Type B pancreatic cell (in vitro differentiated cells): ENCODE measurements around the gene CCDC34. TPM values are rescaled to one million over a fixed set of nuclear protein-coding genes. Genes with fewer than 3 reads are reported as not detected.
"Not testable (repeated sequence)": the region's sequence is repeated elsewhere in the genome, so short reads cannot be mapped to it uniquely, and the experiment has no call there.

Source experiments
- DNase-seq: peaks from one replicate; pipeline ENCODE4 v3.0.0; 2021; ENCODE audit warnings: mixed read lengths; ENCODE audit not compliant: unreplicated experiment; ENCODE audit errors: extremely low spot score
- H3K27ac Mint-ChIP-seq: 2 replicates; pipeline ENCODE4 v1.8.0; 2021; ENCODE audit warnings: mild to moderate bottlenecking, mixed read lengths
- H3K27me3 Mint-ChIP-seq: 2 replicates; pipeline ENCODE4 v1.8.0; 2021; ENCODE audit warnings: mixed read lengths
- H3K36me3 Mint-ChIP-seq: 2 replicates; pipeline ENCODE4 v1.8.0; 2021; ENCODE audit warnings: mixed read lengths
- H3K4me1 Mint-ChIP-seq: one replicate; pipeline ENCODE4 v1.8.0; 2021; ENCODE audit warnings: mixed read lengths; ENCODE audit not compliant: unreplicated experiment
- H3K4me3 Mint-ChIP-seq: 2 replicates; pipeline ENCODE4 v1.8.0; 2021; ENCODE audit warnings: mild to moderate bottlenecking, mixed read lengths
- H3K9me3 Mint-ChIP-seq: 2 replicates; pipeline ENCODE4 v1.8.0; 2021; ENCODE audit warnings: mixed read lengths
- CTCF ChIP-seq: fragments of 200-600 bp; sonication (generic); conservative IDR thresholded peaks from 2 replicates; pipeline ENCODE4 v1.5.0; 2021; ENCODE audit warnings: antibody characterized with exemption, mild to moderate bottlenecking
- total RNA-seq: library from RNA; stranded (reverse); gene quantifications from 2 replicates; pipeline ENCODE4 v1.2.1, GENCODE V29; 2021; ENCODE audit warnings: low replicate concordance

The CCDC34 gene
- total RNA-seq, 1 donor from 2014 or later = 30.4 TPM

DNA sequence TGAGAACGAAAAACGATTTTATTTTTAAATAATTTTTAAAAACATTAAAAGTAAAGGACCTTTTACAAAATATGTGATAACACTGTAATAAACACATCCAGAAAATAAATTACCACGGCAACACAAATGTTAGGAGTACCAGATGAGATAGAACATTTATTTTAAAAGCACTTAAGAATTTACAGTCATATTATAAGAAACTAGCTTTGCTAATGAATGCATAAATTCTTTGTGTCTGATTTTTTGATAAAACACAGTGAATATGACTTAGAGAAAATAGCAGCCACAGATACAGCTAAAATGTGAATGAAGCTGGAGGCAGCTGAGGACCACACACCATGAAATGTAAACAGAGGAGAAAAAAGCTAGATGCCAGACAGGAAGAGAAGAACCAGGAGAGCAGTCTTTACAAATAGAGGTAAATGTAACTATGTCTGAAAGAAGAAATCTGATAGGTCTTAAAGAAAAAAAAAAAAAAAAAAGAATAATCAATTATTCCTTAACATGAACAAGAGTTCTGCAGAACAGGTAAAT, 14.6 kb downstream of the CCDC34 start:
- no peaks in the 10 kb centered on the region for H3K27me3 Mint-ChIP-seq
- no peak overlapping the region for H3K4me3 Mint-ChIP-seq
- peaks cover 24% of the 10 kb centered on the region for H3K36me3 Mint-ChIP-seq
- H3K4me1 Mint-ChIP-seq = peaks cover 27% of the 10 kb centered on the region
- no peaks in the 10 kb centered on the region for H3K9me3 Mint-ChIP-seq
- DNase-seq = no peak
- no peak for TF ChIP-seq CTCF
- no peak overlapping the region for H3K27ac Mint-ChIP-seq

DNA sequence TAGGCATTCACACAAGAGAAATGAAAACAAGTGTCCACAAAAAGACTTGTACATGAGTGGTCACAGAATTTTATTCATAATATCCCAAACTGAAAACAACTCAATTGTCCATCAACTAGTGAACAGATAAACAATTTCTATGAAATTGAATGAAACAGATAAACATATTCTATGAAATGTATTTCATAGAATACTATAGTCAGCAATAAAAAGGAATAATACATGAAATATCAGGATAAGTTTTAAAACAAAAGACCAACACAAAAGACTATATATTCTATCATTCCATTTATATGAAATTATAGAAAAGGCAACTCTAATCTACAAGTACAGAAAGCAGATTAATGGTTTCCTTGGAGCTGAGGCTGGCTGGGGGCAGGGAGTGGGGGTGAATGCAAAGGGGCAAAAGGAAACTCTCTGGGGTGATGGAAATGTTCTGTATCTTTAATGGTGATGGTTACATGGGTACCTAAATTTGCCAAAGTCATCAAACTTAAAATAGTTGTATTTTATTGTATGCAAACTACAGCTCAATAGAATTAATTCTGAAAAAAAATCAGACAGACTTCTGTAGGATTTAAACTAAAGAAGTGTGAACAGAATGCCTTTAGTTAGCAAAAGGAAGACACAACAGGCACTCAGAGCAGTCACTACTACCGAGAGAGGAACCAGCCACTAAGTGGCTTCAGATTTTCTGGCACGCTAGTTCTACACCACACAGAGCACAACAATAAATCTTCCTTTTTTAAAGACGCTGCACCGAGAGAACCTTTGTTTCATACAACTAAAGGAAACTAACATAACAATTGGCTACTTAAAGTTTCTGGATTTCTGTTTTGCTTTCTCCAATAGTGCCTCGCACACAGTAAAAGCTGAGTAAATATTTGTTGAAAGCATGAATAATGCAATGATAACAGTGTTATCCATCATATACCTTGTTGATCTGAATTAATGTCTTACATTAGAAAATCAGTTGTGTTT, 15.4 kb downstream of the CCDC34 start:
- TF ChIP-seq CTCF = no peak
- Mint-ChIP-seq H3K36me3 (peaks cover 21% of the 10 kb centered on the region), H3K27me3 (no peaks in the 10 kb centered on the region), H3K4me3 (no peak overlapping the region), H3K9me3 (no peaks in the 10 kb centered on the region), H3K27ac (no peak overlapping the region), H3K4me1 (peaks cover 27% of the 10 kb centered on the region)
- DNase-seq = no peak

- TF ChIP-seq CTCF = no peak
Observed at GRCh38 chr11:27339941-27340340, 23.1 kb downstream of the CCDC34 start.

GRCh38 chr11:27334764-27335163, 28.3 kb downstream of the CCDC34 start:
- not testable (repeated sequence) for DNase-seq, H3K27me3 Mint-ChIP-seq, H3K27ac Mint-ChIP-seq, H3K4me3 Mint-ChIP-seq, H3K9me3 Mint-ChIP-seq, H3K4me1 Mint-ChIP-seq
- peaks cover 22% of the 10 kb centered on the region for H3K36me3 Mint-ChIP-seq

More at GRCh38 chr11:27339941-27340340, 23.1 kb downstream of the CCDC34 start:
- H3K27ac Mint-ChIP-seq = no peak overlapping the region
- H3K36me3 Mint-ChIP-seq = peaks cover 11% of the 10 kb centered on the region
- DNase-seq = no peak
- H3K9me3 Mint-ChIP-seq = no peaks in the 10 kb centered on the region
- H3K4me1 Mint-ChIP-seq = no peaks in the 10 kb centered on the region
- H3K27me3 Mint-ChIP-seq = no peaks in the 10 kb centered on the region
- no peak overlapping the region for H3K4me3 Mint-ChIP-seq

DNA sequence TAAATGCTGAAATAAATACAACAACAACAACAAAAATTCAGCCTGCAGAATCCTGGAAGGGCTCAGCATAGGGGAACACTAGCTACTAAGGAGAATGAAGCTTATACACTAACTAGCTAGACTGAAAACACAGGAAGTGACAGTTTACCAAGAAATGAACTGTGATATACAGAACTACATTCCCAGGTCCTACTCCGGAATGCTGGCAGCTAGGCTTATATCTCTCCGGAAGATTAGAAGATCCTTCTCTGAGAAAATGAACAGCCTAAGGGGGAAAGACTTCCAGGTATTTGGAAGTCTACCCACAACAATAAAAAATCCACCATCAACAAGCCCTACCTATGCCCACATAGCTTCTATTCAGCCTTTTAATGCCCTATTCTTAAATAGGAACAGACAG, 31.0 kb downstream of the CCDC34 start:
- H3K9me3 Mint-ChIP-seq = no peaks in the 10 kb centered on the region
- DNase-seq = no peak
- H3K27ac Mint-ChIP-seq = no peak overlapping the region
- no peak overlapping the region for H3K4me3 Mint-ChIP-seq
- peaks cover 25% of the 10 kb centered on the region for H3K36me3 Mint-ChIP-seq
- TF ChIP-seq CTCF = no peak
- H3K4me1 Mint-ChIP-seq = peaks cover 3% of the 10 kb centered on the region
- no peaks in the 10 kb centered on the region for H3K27me3 Mint-ChIP-seq

DNA sequence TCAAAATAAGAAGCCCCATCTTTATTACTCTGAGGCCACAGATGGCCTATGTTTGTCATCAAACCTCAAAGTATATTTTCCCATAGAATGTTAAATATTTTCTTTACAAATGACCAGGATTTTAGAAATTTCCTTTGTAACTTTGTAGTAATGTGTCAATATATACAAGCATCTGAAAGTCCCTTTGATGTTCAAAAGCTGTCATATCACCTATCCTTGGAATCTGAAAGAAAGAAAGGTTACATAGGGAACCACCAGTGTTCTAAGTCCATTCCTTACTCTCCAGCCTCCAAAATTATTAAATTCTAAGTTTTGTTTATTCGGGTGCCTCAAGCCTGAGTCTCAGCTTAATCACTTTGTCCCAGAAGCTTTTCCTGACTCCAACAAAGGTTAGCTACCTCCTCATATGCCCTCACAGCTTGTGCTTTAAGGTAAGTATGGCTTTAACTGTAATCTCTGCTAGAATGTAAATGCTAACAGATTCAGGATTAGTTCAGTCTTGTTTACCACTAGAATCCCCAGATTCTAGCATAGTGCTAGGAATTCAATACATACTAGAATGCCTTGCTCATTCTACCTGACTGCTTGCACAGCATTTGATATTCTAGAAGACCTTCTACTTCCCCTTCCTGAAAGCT, 32.3 kb downstream of the CCDC34 start:
- no peak overlapping the region for H3K4me3 Mint-ChIP-seq
- no peaks in the 10 kb centered on the region for H3K9me3 Mint-ChIP-seq
- no peaks in the 10 kb centered on the region for H3K27me3 Mint-ChIP-seq
- H3K4me1 Mint-ChIP-seq = peaks cover 3% of the 10 kb centered on the region
- peaks cover 19% of the 10 kb centered on the region for H3K36me3 Mint-ChIP-seq
- no peak for TF ChIP-seq CTCF
- H3K27ac Mint-ChIP-seq = no peak overlapping the region
- no peak for DNase-seq
